K562 (cell line): ENCODE data around the gene IPO11. TPM values are rescaled to one million over a fixed set of nuclear protein-coding genes. Genes with fewer than 3 reads are reported as not detected.

Experiments used
- CAMTA2 ChIP-seq: fragments of 250-450 bp; sonication (Bioruptor Pico); conservative IDR thresholded peaks from 2 replicates; pipeline ENCODE4 v1.5.1; 2022
- FOXP1 ChIP-seq: sonication (generic); formaldehyde crosslinking; IDR thresholded peaks from 2 replicates; pipeline ENCODE4 v1.8.0; 2022; ENCODE audit warnings: mild to moderate bottlenecking, missing genetic modification reagents
- JUND ChIP-seq, 2 experiments: IDR thresholded peaks; 2 replicates in 1 of 2; 3 replicates in 1 of 2; pipeline ENCODE4 v1.6.1; 2011; ENCODE audit warnings: borderline replicate concordance in 2 of 2, low read depth in 2 of 2, low read length in 2 of 2, improper control_type of control experiment in 1 of 2, missing biosample characterization in 1 of 2, missing genetic modification characterization in 1 of 2, missing genetic modification reagents in 1 of 2
- MEF2A ChIP-seq: IDR thresholded peaks from 2 replicates; pipeline ENCODE4 v1.6.1; 2011; ENCODE audit warnings: low read depth, mild to moderate bottlenecking, low read length, moderate library complexity; ENCODE audit not compliant: control insufficient read depth
- RBM34 ChIP-seq: fragments of 200-400 bp; formaldehyde crosslinking; IDR thresholded peaks from 2 replicates; pipeline ENCODE4 v1.6.1; 2018; ENCODE audit warnings: low read length, borderline replicate concordance; ENCODE audit not compliant: insufficient read depth
- RFX5 ChIP-seq: IDR thresholded peaks from 2 replicates; pipeline ENCODE4 v1.6.1; 2011; ENCODE audit warnings: low read depth, mild to moderate bottlenecking, improper control_type of control experiment, low read length
- SAFB2 ChIP-seq: fragments of 200-400 bp; formaldehyde crosslinking; IDR thresholded peaks from 2 replicates; pipeline ENCODE4 v1.6.1; 2018; ENCODE audit warnings: borderline replicate concordance, low read length, low read depth, moderate library complexity; ENCODE audit not compliant: severe bottlenecking
- SLC30A9 ChIP-seq: fragments of 250-450 bp; sonication (Bioruptor Pico); IDR thresholded peaks from 2 replicates; pipeline ENCODE4 v1.8.0; 2022; ENCODE audit warnings: mild to moderate bottlenecking, moderate library complexity
- SMAD1 ChIP-seq: fragments of 150-350 bp; IDR thresholded peaks from 2 replicates; pipeline ENCODE4 v1.6.1; 2014; ENCODE audit warnings: low read length, low read depth; ENCODE audit not compliant: partially characterized antibody
- SRSF1 ChIP-seq: fragments of 200-400 bp; formaldehyde crosslinking; IDR thresholded peaks from 2 replicates; pipeline ENCODE4 v1.6.1; 2017; ENCODE audit warnings: mild to moderate bottlenecking, low read depth, low read length, moderate library complexity
- SRSF3 ChIP-seq: fragments of 200-400 bp; formaldehyde crosslinking; IDR thresholded peaks from 2 replicates; pipeline ENCODE4 v1.6.1; 2016; ENCODE audit warnings: mild to moderate bottlenecking, low read length, moderate library complexity; ENCODE audit not compliant: insufficient read depth
- XRCC5 ChIP-seq: fragments of 200-400 bp; formaldehyde crosslinking; IDR thresholded peaks from 2 replicates; pipeline ENCODE4 v1.6.1; 2017; ENCODE audit warnings: low read depth, mild to moderate bottlenecking, low read length
- ZNF184 ChIP-seq: sonication (generic); formaldehyde crosslinking; IDR thresholded peaks from 2 replicates; pipeline ENCODE4 v1.5.0; 2020; ENCODE audit warnings: missing genetic modification reagents
- ZNF23 ChIP-seq: fragments of 250-450 bp; sonication (Bioruptor Pico); IDR thresholded peaks from 2 replicates; pipeline ENCODE4 v1.4.0; 2020; ENCODE audit warnings: mild to moderate bottlenecking
- ZNF785 ChIP-seq: fragments of 250-450 bp; sonication (Bioruptor Pico); IDR thresholded peaks from 2 replicates; pipeline ENCODE4 v1.4.0; 2020; ENCODE audit warnings: mild to moderate bottlenecking
- polyA plus RNA-seq, 8 experiments: library from polyadenylated mRNA; depleted of rRNA in 4 of 8; stranded (reverse) in 5 of 8; unstranded in 3 of 8; fragments of >200 nt; fragmentation: Nextera tagmentation in 2 of 8; fragmentation: Illumina TruSeq in 1 of 8; extraction: Ambion mirVana in 2 of 8; extraction: Trizol in 1 of 8; gene quantifications; 2 replicates each; pipeline versions ENCODE4 v1.2.1 to v1.2.3, GENCODE V29; 2011 to 2014; ENCODE audit warnings: inconsistent platforms in 1 of 8, missing spikeins in 1 of 8
- total RNA-seq, 7 experiments: library from RNA; depleted of rRNA in 6 of 7; stranded (reverse); fragments of >200 nt in 6 of 7; fragmentation: Illumina TruSeq in 2 of 7; extraction: Trizol in 2 of 7; gene quantifications; 2 replicates each; pipeline versions ENCODE4 v1.2.1 to v1.2.3, GENCODE V29; 2011 to 2021; ENCODE audit warnings: low replicate concordance in 1 of 7
- TF ChIP-seq, protein P1 (sequence below): IDR thresholded peaks from 2 replicates; pipeline ENCODE4 v1.6.1; 2011; ENCODE audit warnings: borderline replicate concordance, low read depth, mild to moderate bottlenecking, moderate library complexity, low read length; ENCODE audit not compliant: insufficient read depth, poor library complexity, severe bottlenecking
- TF ChIP-seq, protein P2 (sequence below): sonication (generic); formaldehyde crosslinking; IDR thresholded peaks from 2 replicates; pipeline ENCODE4 v1.8.0; 2022; ENCODE audit warnings: mild to moderate bottlenecking, missing genetic modification reagents
- TF ChIP-seq, protein P3 (sequence below), 2 experiments: fragments of 150-350 bp in 1 of 2; IDR thresholded peaks; 2 replicates each; pipeline ENCODE4 v1.6.1; 2012 to 2016; ENCODE audit warnings: low read depth in 2 of 2, low read length in 2 of 2, mild to moderate bottlenecking in 1 of 2, moderate library complexity in 1 of 2
- TF ChIP-seq, protein P4 (sequence below): sonication (generic); formaldehyde crosslinking; IDR thresholded peaks from 2 replicates; pipeline ENCODE4 v1.8.0; 2022; ENCODE audit warnings: mild to moderate bottlenecking, low read depth, missing genetic modification reagents

IPO11 gene
- total and polyA plus RNA-seq, 9 of the 15 experiments (the other 6 are each of a cell fraction or from before 2014, with no cell fraction given), result 38.7 to 96.0 (median 70.9) TPM

DNA sequence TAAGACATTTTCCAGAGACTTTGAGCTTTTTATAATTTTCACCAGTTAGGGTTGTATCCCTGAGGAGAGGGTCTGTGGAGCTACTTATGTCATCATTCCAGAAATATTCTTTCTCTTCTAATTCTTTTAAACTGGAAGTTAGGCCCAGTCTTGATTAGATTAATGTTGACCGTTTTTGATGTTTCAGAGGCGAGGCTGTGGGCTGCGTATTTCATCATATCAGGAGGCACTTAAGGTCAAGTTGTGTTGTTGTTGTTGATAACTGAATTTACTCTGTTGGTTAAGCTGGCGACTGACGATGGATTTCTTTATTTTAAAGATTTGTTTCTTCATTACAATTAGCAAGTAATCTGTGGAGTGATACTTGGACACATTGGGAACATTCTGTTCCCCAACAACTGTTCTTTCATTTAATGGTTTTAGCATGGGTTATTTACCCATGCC is 20.1 kb downstream of the IPO11 start (continued):
- TF ChIP-seq, protein P1, sequence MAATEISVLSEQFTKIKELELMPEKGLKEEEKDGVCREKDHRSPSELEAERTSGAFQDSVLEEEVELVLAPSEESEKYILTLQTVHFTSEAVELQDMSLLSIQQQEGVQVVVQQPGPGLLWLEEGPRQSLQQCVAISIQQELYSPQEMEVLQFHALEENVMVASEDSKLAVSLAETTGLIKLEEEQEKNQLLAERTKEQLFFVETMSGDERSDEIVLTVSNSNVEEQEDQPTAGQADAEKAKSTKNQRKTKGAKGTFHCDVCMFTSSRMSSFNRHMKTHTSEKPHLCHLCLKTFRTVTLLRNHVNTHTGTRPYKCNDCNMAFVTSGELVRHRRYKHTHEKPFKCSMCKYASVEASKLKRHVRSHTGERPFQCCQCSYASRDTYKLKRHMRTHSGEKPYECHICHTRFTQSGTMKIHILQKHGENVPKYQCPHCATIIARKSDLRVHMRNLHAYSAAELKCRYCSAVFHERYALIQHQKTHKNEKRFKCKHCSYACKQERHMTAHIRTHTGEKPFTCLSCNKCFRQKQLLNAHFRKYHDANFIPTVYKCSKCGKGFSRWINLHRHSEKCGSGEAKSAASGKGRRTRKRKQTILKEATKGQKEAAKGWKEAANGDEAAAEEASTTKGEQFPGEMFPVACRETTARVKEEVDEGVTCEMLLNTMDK, result no peak
- TF ChIP-seq JUND (IDR thresholded peaks at IDR 0.05; ENCODE audit: borderline replicate concordance, low read depth, low read length), result peak; percentile 76
- TF ChIP-seq JUND (tag; IDR thresholded peaks at IDR 0.05; ENCODE audit: borderline replicate concordance, low read depth, low read length), result peak; percentile 59; the same call in 1 of the 3 replicates
- TF ChIP-seq SRSF1, result no peak
- TF ChIP-seq, protein P2, sequence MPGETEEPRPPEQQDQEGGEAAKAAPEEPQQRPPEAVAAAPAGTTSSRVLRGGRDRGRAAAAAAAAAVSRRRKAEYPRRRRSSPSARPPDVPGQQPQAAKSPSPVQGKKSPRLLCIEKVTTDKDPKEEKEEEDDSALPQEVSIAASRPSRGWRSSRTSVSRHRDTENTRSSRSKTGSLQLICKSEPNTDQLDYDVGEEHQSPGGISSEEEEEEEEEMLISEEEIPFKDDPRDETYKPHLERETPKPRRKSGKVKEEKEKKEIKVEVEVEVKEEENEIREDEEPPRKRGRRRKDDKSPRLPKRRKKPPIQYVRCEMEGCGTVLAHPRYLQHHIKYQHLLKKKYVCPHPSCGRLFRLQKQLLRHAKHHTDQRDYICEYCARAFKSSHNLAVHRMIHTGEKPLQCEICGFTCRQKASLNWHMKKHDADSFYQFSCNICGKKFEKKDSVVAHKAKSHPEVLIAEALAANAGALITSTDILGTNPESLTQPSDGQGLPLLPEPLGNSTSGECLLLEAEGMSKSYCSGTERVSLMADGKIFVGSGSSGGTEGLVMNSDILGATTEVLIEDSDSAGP, result no peak
- TF ChIP-seq CAMTA2, result no peak
- no peak for TF ChIP-seq RFX5
- no peak for TF ChIP-seq RBM34
- TF ChIP-seq SAFB2, result no peak
- TF ChIP-seq FOXP1 (CRISPR knock-in tag), result 0 out of 2 replicates have a peak, but pooled peaks have one; percentile 57
- TF ChIP-seq SLC30A9 (CRISPR knock-in tag), result no peak
- no peak for TF ChIP-seq ZNF23 (CRISPR knock-in tag)
- no peak for TF ChIP-seq SRSF3
- TF ChIP-seq, protein P3, sequence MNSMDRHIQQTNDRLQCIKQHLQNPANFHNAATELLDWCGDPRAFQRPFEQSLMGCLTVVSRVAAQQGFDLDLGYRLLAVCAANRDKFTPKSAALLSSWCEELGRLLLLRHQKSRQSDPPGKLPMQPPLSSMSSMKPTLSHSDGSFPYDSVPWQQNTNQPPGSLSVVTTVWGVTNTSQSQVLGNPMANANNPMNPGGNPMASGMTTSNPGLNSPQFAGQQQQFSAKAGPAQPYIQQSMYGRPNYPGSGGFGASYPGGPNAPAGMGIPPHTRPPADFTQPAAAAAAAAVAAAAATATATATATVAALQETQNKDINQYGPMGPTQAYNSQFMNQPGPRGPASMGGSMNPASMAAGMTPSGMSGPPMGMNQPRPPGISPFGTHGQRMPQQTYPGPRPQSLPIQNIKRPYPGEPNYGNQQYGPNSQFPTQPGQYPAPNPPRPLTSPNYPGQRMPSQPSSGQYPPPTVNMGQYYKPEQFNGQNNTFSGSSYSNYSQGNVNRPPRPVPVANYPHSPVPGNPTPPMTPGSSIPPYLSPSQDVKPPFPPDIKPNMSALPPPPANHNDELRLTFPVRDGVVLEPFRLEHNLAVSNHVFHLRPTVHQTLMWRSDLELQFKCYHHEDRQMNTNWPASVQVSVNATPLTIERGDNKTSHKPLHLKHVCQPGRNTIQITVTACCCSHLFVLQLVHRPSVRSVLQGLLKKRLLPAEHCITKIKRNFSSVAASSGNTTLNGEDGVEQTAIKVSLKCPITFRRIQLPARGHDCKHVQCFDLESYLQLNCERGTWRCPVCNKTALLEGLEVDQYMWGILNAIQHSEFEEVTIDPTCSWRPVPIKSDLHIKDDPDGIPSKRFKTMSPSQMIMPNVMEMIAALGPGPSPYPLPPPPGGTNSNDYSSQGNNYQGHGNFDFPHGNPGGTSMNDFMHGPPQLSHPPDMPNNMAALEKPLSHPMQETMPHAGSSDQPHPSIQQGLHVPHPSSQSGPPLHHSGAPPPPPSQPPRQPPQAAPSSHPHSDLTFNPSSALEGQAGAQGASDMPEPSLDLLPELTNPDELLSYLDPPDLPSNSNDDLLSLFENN (IDR thresholded peaks at IDR 0.05; ENCODE audit: low read depth in 2 of 2, low read length in 2 of 2), result no peak
- TF ChIP-seq, protein P4, sequence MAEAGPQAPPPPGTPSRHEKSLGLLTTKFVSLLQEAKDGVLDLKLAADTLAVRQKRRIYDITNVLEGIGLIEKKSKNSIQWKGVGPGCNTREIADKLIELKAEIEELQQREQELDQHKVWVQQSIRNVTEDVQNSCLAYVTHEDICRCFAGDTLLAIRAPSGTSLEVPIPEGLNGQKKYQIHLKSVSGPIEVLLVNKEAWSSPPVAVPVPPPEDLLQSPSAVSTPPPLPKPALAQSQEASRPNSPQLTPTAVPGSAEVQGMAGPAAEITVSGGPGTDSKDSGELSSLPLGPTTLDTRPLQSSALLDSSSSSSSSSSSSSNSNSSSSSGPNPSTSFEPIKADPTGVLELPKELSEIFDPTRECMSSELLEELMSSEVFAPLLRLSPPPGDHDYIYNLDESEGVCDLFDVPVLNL, result no peak
- TF ChIP-seq ZNF184 (CRISPR knock-in tag), result no peak
- TF ChIP-seq SMAD1, result no peak
- TF ChIP-seq MEF2A, result no peak
- no peak for TF ChIP-seq ZNF785
- no peak for TF ChIP-seq XRCC5
